HG03066 (cell line): ENCODE results near the gene IKBKE.

Experiments
- ATAC-seq: cut with Tn5 transposase; IDR thresholded peaks from one replicate; pipeline ENCODE4 v1.9.1; 2021; ENCODE audit warnings: low read depth; ENCODE audit not compliant: unreplicated experiment

Gene IKBKE

GRCh38 chr1:206469933-206470691 lies at the start of gene IKBKE:
IKBKE (plus strand) TSS chr1:206470476; CDS start chr1:206473228, 2,752 bp downstream.
- ATAC-seq = peak; percentile 51

DNA sequence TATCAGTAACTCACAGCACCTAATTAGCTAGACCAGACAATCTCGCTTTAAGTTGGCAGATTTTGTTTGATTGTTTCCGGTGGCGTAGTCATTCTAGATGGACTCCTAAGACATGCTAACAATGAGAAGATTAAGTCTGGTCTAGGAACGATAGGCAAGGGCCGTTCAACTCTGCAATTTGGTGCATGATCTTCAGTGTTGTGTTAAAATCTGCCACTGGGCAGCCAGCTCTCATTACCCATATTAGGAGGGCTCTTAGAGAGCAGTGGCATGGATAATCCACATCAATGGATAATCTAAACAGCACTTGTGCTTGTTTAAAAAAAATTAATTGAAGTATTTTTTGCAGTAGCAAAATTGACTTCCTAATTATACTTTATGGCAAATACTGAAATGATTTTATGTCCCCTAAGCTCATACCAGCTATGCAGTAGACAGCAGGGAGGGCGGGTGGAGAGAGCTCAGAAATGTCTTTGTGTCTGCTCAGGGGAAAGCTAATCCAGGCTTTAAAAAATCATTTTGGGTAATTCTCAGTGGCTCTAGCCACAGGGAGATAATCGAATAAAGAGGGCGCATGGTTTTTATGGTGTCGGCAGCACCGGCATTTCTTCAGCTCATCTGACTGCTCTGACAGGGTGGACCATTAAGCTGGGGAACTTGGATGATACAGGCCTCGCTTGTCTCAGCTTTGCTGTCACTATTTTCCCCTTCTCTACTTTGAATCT lies 48.5 kb upstream of the IKBKE start:
- ATAC-seq = no peak

DNA sequence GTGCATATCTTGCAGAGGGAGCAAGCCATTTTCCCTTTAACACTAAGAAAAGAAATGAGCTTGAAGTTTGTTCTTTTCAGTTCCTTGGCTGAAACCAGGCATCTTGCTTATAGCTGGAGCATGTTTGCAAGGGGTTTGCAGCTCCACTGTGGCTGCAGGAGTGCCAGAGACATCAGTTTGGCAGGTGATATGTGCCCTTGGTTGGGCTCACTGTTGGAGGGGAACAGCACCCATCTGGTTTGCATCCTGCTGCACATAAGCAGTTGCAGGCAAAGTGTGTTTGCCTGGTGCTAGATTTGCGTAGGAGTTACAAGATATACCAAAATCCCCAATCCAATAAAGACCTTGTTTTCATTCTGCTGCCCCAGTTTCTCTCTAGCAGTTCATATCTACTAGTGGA lies 47.8 kb upstream of the IKBKE start:
- ATAC-seq = no peak

DNA sequence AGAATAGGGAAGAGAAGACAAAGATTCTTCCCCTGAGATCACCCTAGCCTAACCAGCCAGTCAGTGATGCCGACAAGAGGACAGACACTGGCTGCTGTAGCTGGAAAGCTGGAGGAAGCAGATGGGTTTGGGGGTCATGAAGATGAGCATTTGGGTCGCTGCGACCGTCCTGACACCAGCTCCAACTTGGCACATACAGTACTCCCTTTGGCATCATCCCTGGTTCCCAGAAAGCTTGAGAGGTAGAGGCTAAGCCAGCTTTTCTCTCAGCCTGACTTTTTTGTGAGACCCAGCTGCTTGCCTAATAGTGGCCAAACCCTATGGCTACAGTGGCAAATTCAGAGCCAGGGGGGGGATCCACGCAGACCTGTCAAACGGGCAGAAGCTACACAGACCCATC lies 43.0 kb upstream of the IKBKE start:
- ATAC-seq = no peak

GRCh38 chr1:206429421-206429820 lies 40.9 kb upstream of the IKBKE start:
- no peak for ATAC-seq

DNA sequence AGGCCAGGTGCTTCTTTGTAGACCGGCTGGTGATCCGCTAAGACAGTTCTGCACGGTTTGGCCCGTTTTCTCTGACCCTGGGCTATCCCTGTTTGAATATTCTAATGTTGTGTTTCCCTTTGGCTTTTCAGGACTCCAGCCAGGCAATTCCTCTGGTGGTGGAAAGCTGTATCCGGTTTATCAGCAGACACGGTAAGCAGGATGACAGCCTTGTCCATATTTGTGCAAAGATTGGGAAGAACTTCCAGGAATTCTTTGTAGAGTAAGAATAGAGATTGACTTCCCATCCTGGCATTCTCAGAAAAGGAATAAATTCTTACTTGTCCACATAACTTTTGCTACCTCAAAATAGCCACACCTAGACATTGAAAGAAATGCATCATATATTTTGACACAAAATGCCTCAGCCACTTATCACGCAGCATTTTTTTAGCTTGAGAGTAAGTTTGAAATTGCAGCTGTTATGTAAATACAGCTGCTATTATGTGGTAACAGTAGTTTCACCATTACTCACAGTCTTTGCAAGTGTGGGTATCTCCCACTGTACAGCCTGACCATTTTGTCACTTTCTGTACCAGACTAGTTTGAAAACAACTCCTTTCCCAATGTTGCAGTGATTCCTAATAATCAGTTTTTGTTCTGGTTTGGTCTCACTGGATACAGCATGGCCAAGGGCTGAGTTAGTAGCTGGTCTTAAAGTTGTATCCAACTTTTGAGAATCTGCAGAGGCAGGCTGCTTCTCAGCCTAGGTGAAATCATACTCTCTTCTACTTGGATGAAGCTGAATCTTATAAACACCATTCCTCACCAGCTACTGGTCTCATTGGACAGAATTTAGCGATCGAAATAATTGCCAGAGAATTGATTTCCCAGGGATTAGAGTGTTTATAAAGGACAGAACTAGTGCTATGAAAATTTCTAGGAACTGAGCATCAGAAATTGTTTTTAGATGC lies 40.0 kb upstream of the IKBKE start:
- peak; percentile 98 for ATAC-seq

DNA sequence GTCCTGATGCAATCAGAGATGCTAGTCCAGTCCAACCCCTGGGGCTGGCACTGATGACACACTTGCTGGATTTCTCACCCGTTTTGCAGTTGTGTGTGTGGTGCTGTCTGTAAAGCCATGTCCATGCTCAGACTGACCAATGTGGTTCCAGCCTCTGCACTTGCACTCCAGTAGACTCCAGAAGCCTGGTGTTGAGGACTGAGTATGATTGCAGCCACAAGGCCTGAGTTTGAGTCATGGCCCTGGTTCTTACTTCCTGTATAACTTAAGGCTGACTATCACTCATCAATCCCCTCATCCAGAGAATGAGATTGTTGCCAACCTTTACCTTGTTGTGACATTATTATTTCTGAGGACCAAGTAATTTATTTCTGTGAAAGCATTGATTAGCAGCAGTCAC lies 34.8 kb upstream of the IKBKE start:
- no peak for ATAC-seq

DNA sequence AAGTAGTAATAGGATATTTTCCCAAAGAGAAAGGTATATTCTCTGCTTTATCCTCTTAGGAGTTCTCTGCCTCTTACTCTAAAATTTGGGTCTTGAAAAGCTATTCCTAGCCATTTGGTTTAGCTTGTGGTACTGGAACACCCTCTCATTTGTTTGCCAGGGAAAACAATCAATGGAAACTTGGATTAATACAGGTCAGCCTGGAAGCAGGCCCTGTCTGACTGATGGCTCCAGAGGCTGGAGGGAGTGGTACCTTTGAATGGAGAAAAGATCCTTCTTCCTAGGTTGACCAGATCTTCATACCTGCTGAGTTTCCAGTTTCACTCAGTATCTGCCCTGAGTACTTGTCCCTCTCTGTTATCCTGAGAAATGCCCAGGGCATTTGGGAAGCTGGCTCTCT lies 31.7 kb upstream of the IKBKE start:
- no peak for ATAC-seq

- no peak for ATAC-seq
Measured at GRCh38 chr1:206439205-206439604, 31.1 kb upstream of the IKBKE start.

DNA sequence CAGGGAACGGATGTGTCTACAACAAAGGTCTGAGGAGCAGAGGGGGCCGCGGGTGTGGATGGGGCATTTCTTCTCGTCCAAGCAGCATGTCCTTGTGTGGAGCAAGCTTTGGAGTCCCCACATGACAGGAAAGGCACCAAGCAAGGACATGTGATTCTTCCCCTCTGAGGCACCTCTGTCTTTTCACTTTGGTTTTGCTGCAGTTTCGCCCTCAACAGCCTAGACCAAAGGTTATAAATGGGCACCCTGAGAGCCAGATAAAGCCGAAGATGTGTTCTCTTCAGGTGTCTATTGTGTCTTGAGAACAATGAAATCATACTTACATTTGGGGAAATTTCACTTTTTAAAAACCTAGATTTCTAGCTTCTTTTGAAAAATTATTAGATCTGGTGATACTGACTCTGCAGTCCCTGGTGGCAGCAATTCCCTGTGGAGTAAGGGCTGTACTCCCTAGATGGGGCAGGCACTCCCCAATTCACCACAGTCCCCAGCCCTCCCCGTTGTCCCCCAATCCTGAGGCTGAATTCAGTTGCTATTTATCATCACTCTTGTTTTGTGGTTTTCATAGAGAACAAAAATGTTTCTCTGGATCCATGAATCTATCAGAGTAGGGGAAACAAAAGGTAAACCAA lies 28.8 kb upstream of the IKBKE start:
- ATAC-seq = no peak

DNA sequence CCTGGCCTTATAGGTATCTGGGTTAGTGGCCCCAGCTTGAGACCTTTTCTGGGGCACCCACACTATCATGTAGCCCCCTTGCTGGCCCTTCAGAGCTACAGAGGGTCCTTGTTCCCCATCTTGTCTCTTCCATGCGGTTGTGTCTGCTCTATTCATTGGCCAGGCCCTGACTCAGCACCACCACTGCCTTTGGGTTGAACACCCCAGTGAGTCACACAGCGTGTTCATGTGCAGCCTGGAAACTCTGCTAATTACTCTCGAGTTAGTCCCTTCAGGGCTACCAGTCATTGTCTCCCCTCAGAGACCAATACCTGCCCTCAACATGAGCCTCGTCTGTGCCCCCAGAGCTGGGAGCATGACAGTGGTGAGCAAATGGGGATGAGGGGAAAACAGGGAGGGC lies 28.2 kb upstream of the IKBKE start:
- ATAC-seq = no peak

DNA sequence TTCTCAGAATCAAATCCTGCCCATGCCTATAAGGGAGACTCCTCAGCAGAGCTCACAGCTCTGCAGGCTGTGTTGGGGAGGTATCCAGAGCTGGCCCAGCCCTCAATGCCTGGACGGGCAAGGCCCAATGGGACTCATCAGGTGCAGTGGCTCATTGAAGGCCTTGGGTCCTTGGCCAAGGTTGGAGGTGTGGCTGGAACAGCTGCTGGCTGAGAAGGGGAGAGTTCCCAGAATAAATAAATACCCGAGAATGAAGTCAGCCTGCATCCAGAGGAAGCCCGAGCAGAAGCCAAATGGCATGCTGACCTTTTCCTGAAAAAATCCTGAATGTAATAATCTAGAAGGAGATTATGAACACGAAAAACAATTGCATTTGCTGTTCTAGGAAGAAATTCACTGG lies 25.2 kb upstream of the IKBKE start:
- ATAC-seq = no peak

GRCh38 chr1:206445911-206446356 lies 24.3 kb upstream of the IKBKE start:
- ATAC-seq = no peak

DNA sequence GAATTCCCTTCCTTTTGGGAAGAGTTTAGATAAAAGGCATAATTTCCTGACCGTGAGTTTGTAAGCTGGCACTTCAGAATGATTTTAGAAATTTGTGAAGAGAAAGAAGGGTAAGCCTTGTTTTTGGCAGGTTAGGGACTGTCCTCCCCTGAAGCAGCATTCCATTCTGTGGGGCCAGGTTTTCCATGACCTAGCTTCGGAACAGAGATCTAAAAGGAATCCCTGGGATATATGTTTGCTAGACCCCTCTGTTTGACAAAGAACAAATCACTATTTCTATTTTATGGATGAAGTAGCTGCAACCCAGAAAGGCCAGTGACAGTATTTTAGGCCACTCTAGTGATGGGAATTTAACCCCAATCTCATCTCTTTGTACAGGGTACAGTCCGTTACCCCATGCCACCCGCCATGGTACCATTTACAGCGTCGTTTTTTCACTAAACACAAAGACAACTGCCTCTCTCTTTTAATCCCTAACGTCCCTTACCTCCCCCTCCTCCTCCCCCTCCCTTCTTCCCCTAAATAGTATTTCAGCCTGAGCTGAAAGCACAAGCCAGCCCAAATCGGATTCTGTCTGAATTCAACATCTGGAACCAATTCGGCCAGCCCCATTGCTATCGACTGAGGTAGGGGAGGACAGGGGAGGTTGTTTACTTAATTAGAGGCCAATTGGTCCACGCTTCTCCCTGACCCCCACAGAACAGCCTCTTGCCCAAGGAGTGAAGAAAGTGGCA lies 23.4 kb upstream of the IKBKE start:
- no peak for ATAC-seq

- no peak for ATAC-seq
Measured at GRCh38 chr1:206447422-206447765, 22.9 kb upstream of the IKBKE start.

DNA sequence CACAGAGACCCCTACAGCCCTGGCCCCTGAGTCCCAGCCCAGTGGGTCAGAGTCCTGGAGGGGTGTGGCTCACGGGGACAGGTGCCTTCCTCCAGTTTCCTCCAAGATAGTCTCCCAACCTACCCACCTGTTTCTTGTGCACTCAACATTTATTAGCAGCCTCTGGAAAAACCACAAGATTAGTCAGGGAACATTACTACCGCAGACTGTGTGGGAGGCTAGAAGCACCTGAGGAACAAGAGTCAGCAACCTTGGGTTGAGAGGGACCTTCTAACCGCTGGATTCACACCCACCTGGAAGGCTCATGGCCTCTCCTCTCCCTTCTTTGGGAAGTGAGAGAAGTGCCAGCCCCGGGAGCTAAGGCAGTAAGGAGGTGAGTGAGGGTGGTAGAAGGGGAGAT lies 22.5 kb upstream of the IKBKE start:
- ATAC-seq = no peak

DNA sequence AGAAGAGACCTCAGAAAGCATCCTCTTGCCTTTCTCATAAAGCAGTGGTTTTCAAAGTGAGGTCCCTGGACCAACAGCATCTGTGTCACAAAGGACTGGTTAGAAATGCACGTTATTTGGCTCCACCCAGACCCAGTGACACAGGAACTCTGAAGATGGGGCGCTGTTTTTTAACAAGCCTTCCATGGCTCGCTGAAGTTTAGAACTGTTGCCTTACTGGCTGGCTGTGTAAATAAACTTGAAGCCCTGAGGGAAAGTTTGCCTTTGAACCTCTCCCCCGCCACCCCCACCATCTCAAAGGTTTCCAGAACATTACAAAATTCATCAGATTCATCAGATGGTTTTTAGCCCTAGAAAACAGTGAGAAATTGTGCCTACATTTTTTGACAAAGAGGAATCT lies 21.8 kb upstream of the IKBKE start:
- no peak for ATAC-seq

DNA sequence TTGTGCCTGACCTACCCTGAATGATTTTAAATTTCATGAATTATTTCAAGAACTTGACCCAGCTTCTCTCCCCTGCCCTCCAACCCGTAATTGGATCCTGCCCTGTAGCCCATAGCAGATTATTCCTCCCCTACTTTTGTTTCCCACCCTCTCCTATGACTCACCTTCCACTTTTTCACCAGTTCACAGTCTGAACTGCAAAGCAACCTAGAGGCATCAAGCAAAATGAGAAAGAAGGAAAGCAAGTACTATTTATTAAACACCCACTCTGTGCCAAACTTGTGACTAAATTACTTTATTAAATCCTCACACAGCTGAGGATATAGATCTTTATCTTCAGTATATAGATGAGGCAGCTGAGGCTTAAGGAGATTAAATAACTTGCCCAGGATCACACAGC lies 20.7 kb upstream of the IKBKE start:
- ATAC-seq = no peak

- no peak for ATAC-seq
Measured at GRCh38 chr1:206450281-206450680, 20.0 kb upstream of the IKBKE start.

- no peak for ATAC-seq
Measured at GRCh38 chr1:206451134-206451686, 19.1 kb upstream of the IKBKE start.
